Trophoblast cell (in vitro differentiated cells and primary cell): Measurements from ENCODE around the gene GALNT18.
A peak's percentile ranks its signal among the peaks of the same experiment; 100 is the strongest.

Experiments used
- DNase-seq, 2 donors: peaks; one replicate each; pipeline ENCODE4 v3.0.0-alpha.2; 2016
- H2AFZ ChIP-seq: 2 replicates; pipeline ENCODE4 v1.6.1; 2013; ENCODE audit warnings: low read length, moderate library complexity, mild to moderate bottlenecking; ENCODE audit not compliant: insufficient read depth, poor library complexity
- H2AK5ac ChIP-seq: 2 replicates; pipeline ENCODE4 v1.6.1; 2013; ENCODE audit warnings: mild to moderate bottlenecking, low read length
- H2BK120ac ChIP-seq: 2 replicates; pipeline ENCODE4 v1.6.1; 2013; ENCODE audit warnings: low read length, mild to moderate bottlenecking, moderate library complexity; ENCODE audit not compliant: insufficient read depth, poor library complexity
- H2BK12ac ChIP-seq: 2 replicates; pipeline ENCODE4 v1.6.1; 2013; ENCODE audit warnings: mild to moderate bottlenecking, low read length, moderate library complexity
- H2BK5ac ChIP-seq: 2 replicates; pipeline ENCODE4 v1.6.1; 2013; ENCODE audit warnings: low read length, low read depth, moderate library complexity, mild to moderate bottlenecking; ENCODE audit not compliant: poor library complexity
- H3K14ac ChIP-seq: 2 replicates; pipeline ENCODE4 v1.6.1; 2013; ENCODE audit warnings: mild to moderate bottlenecking, low read length
- H3K18ac ChIP-seq: 2 replicates; pipeline ENCODE4 v1.6.1; 2013; ENCODE audit warnings: mild to moderate bottlenecking, low read length
- H3K23ac ChIP-seq: 2 replicates; pipeline ENCODE4 v1.6.1; 2013; ENCODE audit warnings: low read length
- H3K27ac ChIP-seq: 2 replicates; pipeline ENCODE4 v1.5.1; 2013; ENCODE audit warnings: low read depth, mild to moderate bottlenecking, inconsistent platforms, low read length, moderate library complexity
- H3K27me3 ChIP-seq: 2 replicates; pipeline ENCODE4 v1.6.1; 2013; ENCODE audit warnings: inconsistent platforms, mild to moderate bottlenecking, low read length, moderate library complexity; ENCODE audit not compliant: insufficient read depth
- H3K36me3 ChIP-seq, 2 experiments: 1 replicate in 1 of 2; 2 replicates in 1 of 2; pipeline ENCODE4 v1.6.1; 2013; ENCODE audit warnings: low read length in 2 of 2, mild to moderate bottlenecking in 2 of 2, moderate library complexity in 1 of 2; ENCODE audit not compliant: insufficient read depth in 2 of 2, control insufficient read depth in 1 of 2
- H3K4ac ChIP-seq: 2 replicates; pipeline ENCODE4 v1.6.1; 2013; ENCODE audit warnings: low read depth, mild to moderate bottlenecking, low read length, moderate library complexity
- H3K4me1 ChIP-seq, 2 experiments: 1 replicate in 1 of 2; 2 replicates in 1 of 2; pipeline ENCODE4 v1.6.1; 2013; ENCODE audit warnings: low read length in 2 of 2, mild to moderate bottlenecking in 2 of 2, moderate library complexity in 1 of 2; ENCODE audit not compliant: insufficient read depth in 2 of 2, control insufficient read depth in 1 of 2
- H3K4me2 ChIP-seq: 2 replicates; pipeline ENCODE4 v1.6.1; 2013; ENCODE audit warnings: inconsistent platforms, mild to moderate bottlenecking, low read length, moderate library complexity
- H3K4me3 ChIP-seq: 2 replicates; pipeline ENCODE4 v1.5.1; 2013; ENCODE audit warnings: mild to moderate bottlenecking, low read depth, low read length, inconsistent platforms
- H3K79me1 ChIP-seq: one replicate; pipeline ENCODE4 v1.6.1; 2013; ENCODE audit warnings: low read length
- H3K79me2 ChIP-seq: 2 replicates; pipeline ENCODE4 v1.6.1; 2013; ENCODE audit warnings: low read length, mild to moderate bottlenecking; ENCODE audit not compliant: control insufficient read depth, insufficient read depth, poor library complexity
- H3K9ac ChIP-seq: 2 replicates; pipeline ENCODE4 v1.6.1; 2013; ENCODE audit warnings: mild to moderate bottlenecking, low read length
- H3K9me3 ChIP-seq: 2 replicates; pipeline ENCODE4 v1.6.1; 2013; ENCODE audit warnings: low read depth, mild to moderate bottlenecking, control low read depth, inconsistent platforms, low read length; ENCODE audit not compliant: insufficient read depth
- H4K12ac ChIP-seq: 2 replicates; pipeline ENCODE4 v1.6.1; 2013; ENCODE audit warnings: low read depth, mild to moderate bottlenecking, low read length, moderate library complexity
- H4K8ac ChIP-seq: 2 replicates; pipeline ENCODE4 v1.6.1; 2013; ENCODE audit warnings: low read depth, mild to moderate bottlenecking, low read length, moderate library complexity
- H4K91ac ChIP-seq: one replicate; pipeline ENCODE4 v1.6.1; 2013; ENCODE audit warnings: low read depth, mild to moderate bottlenecking, low read length, moderate library complexity
- WGBS: extraction: QIAGEN DNeasy Blood & Tissue Kit; methylation state at CpG from one replicate; pipeline ENCODE4 v1.1.7; 2013; ENCODE audit warnings: missing lambda C conversion rate; ENCODE audit not compliant: insufficient read length, insufficient coverage; ENCODE audit errors: extremely low coverage; 5-methylcytosine and 5-hydroxymethylcytosine counted together

The GALNT18 gene

DNA sequence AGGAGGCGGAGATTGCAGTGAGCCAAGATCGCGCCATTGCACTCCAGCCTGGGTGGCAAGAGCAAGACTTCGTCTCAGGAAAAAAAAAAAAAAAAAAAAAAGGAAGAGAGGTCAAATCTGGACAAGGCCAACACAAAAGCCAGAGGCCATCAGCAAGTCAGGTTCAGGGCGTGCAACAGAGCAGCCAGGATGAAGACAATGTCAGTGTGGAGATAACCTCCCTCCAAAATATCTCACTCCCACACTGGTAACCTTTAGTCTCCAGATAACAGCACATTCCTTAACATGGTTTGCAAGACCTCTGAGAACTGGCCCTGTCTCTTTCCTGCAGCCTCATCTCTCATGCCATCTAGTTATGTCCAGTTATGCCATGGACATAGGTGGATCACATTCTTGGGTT is 273.5 kb downstream of the GALNT18 start:
- H2BK5ac ChIP-seq: no peak overlapping the region
- H3K27me3 ChIP-seq: no peaks in the 10 kb centered on the region
- peak in 1 of 2 donors; percentile 37 for DNase-seq
- no peak overlapping the region for H3K4ac ChIP-seq
- H3K4me1 ChIP-seq: peaks cover 12 to 18% of the 10 kb centered on the region in 2 experiments
- H3K36me3 ChIP-seq: no peaks in the 10 kb centered on the region
- no peak overlapping the region for H4K91ac ChIP-seq
- H3K23ac ChIP-seq: no peak overlapping the region
- H2AK5ac ChIP-seq: no peak overlapping the region
- H3K9me3 ChIP-seq: peaks cover 3% of the 10 kb centered on the region
- H2BK12ac ChIP-seq: no peak overlapping the region
- no peaks in the 10 kb centered on the region for H3K79me1 ChIP-seq
- H3K27ac ChIP-seq: no peak overlapping the region
- no peak overlapping the region for H4K8ac ChIP-seq
- no CpG with 5 or more reads among the region's 5 CpGs for WGBS
- no peak overlapping the region for H3K14ac ChIP-seq
- H4K12ac ChIP-seq: no peak overlapping the region
- H3K4me3 ChIP-seq: no peak overlapping the region
- no peak overlapping the region for H2AFZ ChIP-seq
- H3K9ac ChIP-seq: no peak overlapping the region
- no peak overlapping the region for H2BK120ac ChIP-seq
- H3K79me2 ChIP-seq: no peaks in the 10 kb centered on the region
- no peak overlapping the region for H3K4me2 ChIP-seq
- no peak overlapping the region for H3K18ac ChIP-seq

DNA sequence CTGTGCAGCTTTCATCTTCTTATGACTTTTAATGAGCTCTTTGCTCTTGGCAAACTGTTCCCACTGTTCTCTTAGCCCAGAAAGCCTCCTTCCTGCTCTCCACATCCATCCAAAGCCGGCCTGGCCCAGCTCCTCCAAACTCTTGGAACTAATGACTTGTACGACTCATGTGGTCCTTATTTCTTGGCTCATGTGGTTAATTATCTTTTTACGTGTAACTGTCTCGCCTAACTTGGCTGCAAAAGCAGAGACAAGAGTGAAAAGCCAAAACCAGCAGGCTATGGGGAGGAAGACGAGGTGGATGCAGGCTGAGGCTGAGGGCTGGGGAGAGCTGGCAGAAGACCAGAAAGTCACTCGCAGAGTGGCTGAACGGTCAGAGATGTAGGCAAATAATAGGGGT is 274.2 kb downstream of the GALNT18 start:
- Histone ChIP-seq H3K27me3 (no peaks in the 10 kb centered on the region), H3K36me3 (no peaks in the 10 kb centered on the region), H3K79me1 (no peaks in the 10 kb centered on the region), H3K79me2 (no peaks in the 10 kb centered on the region), H2BK5ac (no peak overlapping the region), H3K4me1 (peaks cover 12 to 18% of the 10 kb centered on the region in 2 experiments), H3K4me3 (no peak overlapping the region), H3K4me2 (no peak overlapping the region), H4K91ac (no peak overlapping the region), H2BK120ac (no peak overlapping the region), H2AFZ (no peak overlapping the region), H4K8ac (no peak overlapping the region), H2BK12ac (no peak overlapping the region), H3K18ac (no peak overlapping the region), H3K23ac (no peak overlapping the region), H3K9me3 (peaks cover 3% of the 10 kb centered on the region), H2AK5ac (no peak overlapping the region), H3K14ac (no peak overlapping the region), H4K12ac (no peak overlapping the region), H3K27ac (no peak overlapping the region), H3K4ac (no peak overlapping the region), H3K9ac (no peak overlapping the region)
- DNase-seq: no peak
- no CpG with 5 or more reads among the region's 7 CpGs for WGBS

- Histone ChIP-seq H4K8ac (no peak overlapping the region), H3K9me3 (peaks cover 3% of the 10 kb centered on the region), H3K27ac (no peak overlapping the region), H2BK12ac (no peak overlapping the region), H3K79me1 (no peaks in the 10 kb centered on the region), H3K27me3 (no peaks in the 10 kb centered on the region), H3K18ac (no peak overlapping the region), H3K23ac (no peak overlapping the region), H3K79me2 (no peaks in the 10 kb centered on the region), H3K4me3 (no peak overlapping the region), H3K4me2 (no peak overlapping the region), H3K4me1 (peaks cover 11 to 17% of the 10 kb centered on the region in 2 experiments), H3K4ac (no peak overlapping the region), H3K14ac (no peak overlapping the region), H2AFZ (no peak overlapping the region), H4K91ac (no peak overlapping the region), H2BK5ac (no peak overlapping the region), H4K12ac (no peak overlapping the region), H2BK120ac (no peak overlapping the region), H2AK5ac (no peak overlapping the region), H3K9ac (no peak overlapping the region), H3K36me3 (no peaks in the 10 kb centered on the region)
- DNase-seq: no peak
- WGBS: no CpG with 5 or more reads among the region's 4 CpGs
Observed at GRCh38 chr11:11346303-11346702, 275.5 kb downstream of the GALNT18 start.

DNA sequence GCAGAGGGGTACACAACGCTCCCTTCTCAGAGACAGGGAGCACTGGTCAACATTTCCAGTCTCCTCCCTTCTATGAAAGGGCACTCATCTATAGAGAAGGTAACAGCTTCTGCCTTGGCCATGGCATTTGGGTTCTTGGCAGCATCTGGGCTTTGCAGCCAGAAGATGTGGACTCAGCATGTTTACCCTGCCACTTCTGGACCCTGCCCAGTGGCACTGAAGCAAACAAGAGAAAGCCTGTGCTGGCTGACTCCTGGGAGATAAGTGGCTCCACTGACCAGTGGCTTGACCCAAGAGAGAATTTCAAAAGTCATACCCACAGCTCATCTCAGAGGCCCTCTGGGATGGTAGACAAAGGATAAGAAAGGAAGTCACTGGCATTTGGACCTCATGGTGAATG is 276.7 kb downstream of the GALNT18 start:
- Histone ChIP-seq H2AK5ac (no peak overlapping the region), H3K23ac (no peak overlapping the region), H3K27me3 (no peaks in the 10 kb centered on the region), H3K36me3 (no peaks in the 10 kb centered on the region), H3K4ac (no peak overlapping the region), H4K12ac (no peak overlapping the region), H3K9ac (no peak overlapping the region), H3K9me3 (peaks cover 5% of the 10 kb centered on the region), H3K79me1 (no peaks in the 10 kb centered on the region), H3K27ac (no peak overlapping the region), H3K18ac (no peak overlapping the region), H3K4me1 (peaks cover 2 to 6% of the 10 kb centered on the region in 2 experiments), H4K91ac (no peak overlapping the region), H3K4me3 (no peak overlapping the region), H2BK120ac (no peak overlapping the region), H3K79me2 (no peaks in the 10 kb centered on the region), H2BK12ac (no peak overlapping the region), H3K4me2 (no peak overlapping the region), H2AFZ (no peak overlapping the region), H3K14ac (no peak overlapping the region), H4K8ac (no peak overlapping the region), H2BK5ac (no peak overlapping the region)
- no peak for DNase-seq
- no CpG with 5 or more reads among the region's 1 CpG for WGBS
